Stimulated activated CD4-positive, alpha-beta T cell treated with anti-CD3 and anti-CD28 coated beads, TNF-alpha, amount 100 ng/mL, for 4 hours (primary cell): ENCODE measurements around the gene UGT1A8.

ENCODE experiments used
- DNase-seq, 3 experiments: peaks; one replicate each; pipeline ENCODE4 v3.0.0-alpha.2; 2020; ENCODE audit warnings: low read depth in 3 of 3

The UGT1A8 gene

DNA sequence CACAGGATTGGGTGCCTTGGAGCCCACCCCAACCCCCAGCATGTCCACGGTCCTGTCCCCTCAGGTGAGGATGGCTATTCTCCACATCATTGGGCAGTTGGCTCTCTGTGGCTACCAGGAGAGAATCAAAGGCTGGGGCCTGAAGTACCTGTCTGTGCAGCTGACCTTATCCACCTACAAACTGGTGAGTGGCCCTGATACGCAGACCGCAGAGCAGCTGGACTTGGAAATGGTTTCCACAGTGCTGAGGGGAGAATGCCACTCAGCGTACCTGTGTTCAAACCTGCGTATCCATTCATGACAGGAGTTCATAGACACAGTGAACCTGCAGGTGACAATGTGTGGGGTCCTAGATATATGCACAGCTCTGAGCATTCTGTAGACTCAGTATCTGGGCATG lies 182.3 kb downstream of the UGT1A8 start:
- DNase-seq = no peak

DNA sequence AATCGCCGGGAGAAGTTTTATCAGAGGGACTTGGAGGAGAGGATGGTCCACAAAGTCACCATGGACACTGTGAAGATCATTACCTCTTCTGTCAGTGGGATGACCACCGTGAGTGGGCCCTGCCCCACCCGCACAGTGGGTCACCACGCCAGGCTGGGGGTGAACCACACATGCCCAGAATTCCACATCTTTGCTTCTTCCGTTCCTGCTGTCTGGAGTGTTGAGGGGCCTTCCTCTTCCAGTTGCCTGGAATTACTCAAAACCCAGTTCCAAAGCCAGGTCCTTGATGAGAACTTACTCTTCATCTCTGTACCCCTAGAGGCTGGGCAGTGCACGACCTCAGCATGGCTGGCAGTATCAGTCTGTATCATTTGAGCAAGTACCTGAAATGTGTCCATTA lies 182.8 kb downstream of the UGT1A8 start:
- no peak for DNase-seq

GRCh38 chr2:233801357-233802131 lies 184.1 kb downstream of the UGT1A8 start:
- no peak for DNase-seq

- DNase-seq = no peak
Measured at GRCh38 chr2:233802132-233802815, 184.8 kb downstream of the UGT1A8 start.

GRCh38 chr2:233803292-233803911 lies 186.0 kb downstream of the UGT1A8 start:
- DNase-seq = no peak

- DNase-seq = no peak
Measured at GRCh38 chr2:233803994-233804393, 186.6 kb downstream of the UGT1A8 start.

GRCh38 chr2:233807215-233807865 lies 189.9 kb downstream of the UGT1A8 start:
- no peak for DNase-seq

GRCh38 chr2:233807966-233808935 lies 190.8 kb downstream of the UGT1A8 start:
- no peak for DNase-seq

DNA sequence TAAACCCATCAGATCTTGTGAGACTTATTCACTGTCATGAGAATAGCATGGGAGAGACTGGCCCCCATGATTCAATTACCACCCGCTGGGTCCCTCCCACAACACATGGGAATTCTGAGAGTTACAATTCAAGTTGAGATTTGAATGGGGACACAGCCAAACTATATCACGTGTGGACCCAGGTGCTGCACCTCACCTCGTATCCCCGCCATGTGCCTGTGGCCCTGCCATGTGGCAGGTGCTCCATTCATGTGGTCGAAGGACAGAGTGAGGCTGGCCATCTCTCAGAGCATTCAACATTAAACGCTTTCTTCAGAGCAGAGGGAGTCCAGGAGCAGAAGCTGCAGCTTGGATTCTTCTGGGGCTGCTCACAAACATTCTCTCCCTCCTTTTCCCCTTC lies 193.0 kb downstream of the UGT1A8 start:
- no peak for DNase-seq

DNA sequence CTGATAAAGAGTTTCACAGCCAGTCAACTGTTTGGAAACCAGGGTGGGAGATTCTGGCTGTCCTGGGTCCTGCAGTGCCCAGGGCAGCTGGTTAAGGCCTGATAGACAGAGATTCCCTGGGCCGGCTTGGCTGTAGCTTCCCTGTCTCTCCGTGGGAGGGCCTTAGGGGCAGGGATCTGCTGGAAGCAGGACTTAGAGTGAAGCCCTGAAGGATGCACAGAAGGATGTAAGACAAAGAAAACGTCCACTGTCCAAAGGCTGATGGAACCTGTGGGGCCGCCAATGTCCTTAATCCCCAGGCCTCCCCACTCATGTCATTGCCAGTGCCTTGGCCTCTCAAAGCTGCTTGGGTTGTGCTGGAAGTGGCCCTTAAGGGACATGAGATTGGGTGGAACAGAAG lies 193.7 kb downstream of the UGT1A8 start:
- no peak for DNase-seq

DNA sequence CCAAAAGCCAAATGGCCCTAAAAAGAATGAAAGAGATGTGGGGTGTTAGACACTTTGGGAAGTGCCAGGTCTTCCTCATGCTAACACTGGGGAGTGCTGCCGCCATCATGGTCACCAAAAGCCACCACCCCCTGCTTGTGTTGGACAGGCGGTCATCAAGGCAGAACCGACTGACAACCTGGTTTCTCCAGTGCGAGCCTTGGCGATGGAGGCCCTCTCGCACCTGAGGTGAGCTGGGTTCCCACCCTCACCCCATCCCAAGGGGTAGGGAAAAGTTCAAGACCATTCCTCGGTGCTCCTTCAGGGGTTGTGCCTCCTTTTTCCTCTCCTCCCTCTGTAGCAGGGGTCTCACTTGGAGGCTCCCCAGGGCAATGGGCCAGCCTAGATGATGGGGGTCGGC lies 194.3 kb downstream of the UGT1A8 start:
- DNase-seq = no peak

DNA sequence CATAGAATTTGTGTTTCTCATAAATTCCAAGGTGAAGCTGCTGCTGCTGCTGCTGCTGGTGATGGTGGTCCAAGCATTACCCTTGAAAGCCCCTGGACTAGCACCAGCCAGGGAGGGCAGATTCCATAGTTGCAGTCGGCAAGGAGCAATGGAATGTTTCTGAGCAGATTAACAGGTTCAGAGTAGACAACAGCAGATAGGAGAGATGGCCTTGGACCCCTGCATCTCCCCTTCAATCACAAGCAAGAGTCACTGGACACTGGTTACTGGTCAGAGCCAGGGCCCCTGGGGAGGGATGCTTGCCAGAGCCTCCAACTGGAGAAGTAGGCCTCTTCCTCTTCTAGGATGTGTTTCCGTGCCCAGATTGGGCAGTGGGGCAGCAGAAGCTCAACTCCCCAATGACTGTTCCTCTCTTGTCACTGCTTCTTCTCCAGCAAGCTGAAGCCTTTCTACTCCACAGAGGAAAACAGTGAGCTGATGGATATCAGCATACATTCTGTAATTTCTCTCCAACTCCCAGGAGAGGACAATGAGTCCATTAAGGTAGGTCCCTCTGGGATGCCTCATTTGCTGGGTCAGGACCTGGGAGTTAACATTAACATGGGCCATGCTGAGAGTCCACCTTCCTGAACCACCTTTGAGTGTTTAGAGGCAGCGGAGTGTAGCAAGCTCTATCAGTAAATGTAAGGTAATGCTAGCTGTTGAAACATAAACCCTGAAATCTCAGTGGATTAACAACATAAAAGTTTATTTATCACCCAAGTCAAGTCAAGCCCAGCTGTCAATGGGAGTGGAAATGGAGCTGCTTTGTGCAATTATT lies 196.0 kb downstream of the UGT1A8 start:
- DNase-seq = no peak

DNA sequence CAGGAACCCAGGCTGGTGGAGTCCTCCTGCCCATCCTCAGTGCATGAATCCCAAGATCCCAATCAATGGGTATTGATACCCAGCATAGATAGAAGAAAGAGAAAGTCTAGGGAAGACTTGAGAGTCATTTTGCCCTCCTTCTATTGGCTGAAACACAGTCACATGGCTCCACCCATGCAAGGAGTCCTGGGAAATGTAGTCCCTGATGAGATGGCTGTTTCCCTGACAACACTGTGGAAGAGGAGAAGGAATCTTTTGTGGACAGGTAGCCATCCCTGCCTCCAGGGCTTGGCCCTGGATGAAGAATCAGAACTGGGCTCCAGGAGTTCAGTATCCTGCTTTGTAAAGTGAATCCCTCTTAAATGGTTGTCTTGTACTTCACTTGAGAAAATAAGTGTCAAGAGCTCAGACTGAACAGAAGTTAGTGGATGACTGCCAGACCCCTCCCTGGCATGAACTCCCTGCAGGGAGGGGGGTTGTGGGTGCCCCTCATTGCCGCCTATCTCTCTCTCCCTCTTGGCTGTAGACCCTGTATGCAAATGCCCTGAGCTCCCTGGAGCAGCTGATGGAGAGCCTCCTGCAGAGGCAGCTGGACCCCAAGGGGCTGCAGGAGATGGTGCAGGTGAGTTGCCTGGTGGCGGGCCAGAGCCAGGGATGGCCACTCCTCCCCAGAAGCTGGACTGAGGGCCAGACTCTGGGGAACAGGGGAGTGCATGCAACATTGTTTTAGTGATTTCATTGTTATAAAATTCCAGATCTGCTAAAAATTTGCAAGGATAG lies 196.8 kb downstream of the UGT1A8 start:
- no peak for DNase-seq

DNA sequence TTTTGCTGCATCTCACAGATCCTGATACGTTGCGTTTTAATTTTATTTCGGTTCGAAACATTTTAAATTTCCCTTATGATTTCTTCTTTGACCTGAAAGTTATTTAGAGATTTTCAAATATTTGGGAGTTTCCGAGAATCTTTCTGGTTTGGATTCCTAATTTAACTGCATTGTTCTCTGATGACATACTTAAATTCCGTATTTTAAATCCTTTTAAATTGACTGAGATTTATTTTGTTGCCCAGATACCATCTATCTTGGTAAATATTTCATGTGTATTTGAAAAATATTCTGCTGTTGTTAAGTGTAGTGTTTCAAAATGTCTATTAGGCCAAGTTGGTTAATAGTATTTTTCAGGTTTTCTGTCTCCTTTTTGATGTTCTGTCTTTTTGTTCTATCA lies 198.4 kb downstream of the UGT1A8 start:
- DNase-seq = no peak

GRCh38 chr2:233816334-233816733 lies 198.9 kb downstream of the UGT1A8 start:
- no peak for DNase-seq

- no peak for DNase-seq
Measured at GRCh38 chr2:233816771-233817170, 199.3 kb downstream of the UGT1A8 start.

GRCh38 chr2:233817361-233817911 lies 200.0 kb downstream of the UGT1A8 start:
- no peak for DNase-seq

GRCh38 chr2:233817995-233818638 lies 200.7 kb downstream of the UGT1A8 start:
- DNase-seq = no peak
